Measurements from ENCODE around the gene ERCC6.

GRCh38 chr10:49512121-49512809 lies 26.7 kb downstream of the ERCC6 start:
- TF ChIP-seq CTCF (conservative IDR thresholded peaks at IDR 0.05) (peak; percentile 83), ZFX (IDR thresholded peaks at IDR 0.05) (no peak)
